Measurements from ENCODE around the gene OSBPL6.

DNA sequence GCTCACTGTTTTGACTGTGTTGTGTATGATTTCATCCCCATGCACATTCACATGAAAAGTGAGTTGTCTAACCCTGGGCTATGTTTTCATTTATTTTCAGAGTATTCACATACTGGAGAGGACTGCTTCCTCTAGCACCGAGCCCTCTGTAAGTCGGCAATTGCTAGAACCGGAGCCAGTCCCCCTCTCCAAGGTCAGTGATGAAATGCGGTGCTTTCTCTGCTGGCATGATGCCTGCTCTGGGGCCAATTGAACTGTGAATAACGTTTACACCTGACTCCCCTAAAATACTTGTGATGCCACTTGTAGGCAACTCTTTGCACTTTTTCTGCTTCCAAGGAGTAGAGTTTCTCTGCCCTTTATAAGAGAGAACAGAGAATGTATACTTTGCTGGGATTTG lies 129.8 kb downstream of the OSBPL6 start:
- TF ChIP-seq FOXA1 (IDR thresholded peaks at IDR 0.05) (no peak), GABPA (IDR thresholded peaks at IDR 0.05 in 1 of 2, conservative IDR thresholded peaks at IDR 0.05 in 1 of 2) (no peak), YY1 (IDR thresholded peaks at IDR 0.05) (no peak), RAD21 (IDR thresholded peaks at IDR 0.05) (no peak), SP1 (IDR thresholded peaks at IDR 0.05) (no peak), JUND (IDR thresholded peaks at IDR 0.05) (no peak), HNF4A (conservative IDR thresholded peaks at IDR 0.05) (no peak), TAF1 (conservative IDR thresholded peaks at IDR 0.05) (no peak), EGR1 (IDR thresholded peaks at IDR 0.05; ENCODE audit: low read depth in 2 of 2) (no peak)
- TF ChIP-seq, protein P1, sequence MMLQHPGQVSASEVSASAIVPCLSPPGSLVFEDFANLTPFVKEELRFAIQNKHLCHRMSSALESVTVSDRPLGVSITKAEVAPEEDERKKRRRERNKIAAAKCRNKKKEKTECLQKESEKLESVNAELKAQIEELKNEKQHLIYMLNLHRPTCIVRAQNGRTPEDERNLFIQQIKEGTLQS (IDR thresholded peaks at IDR 0.05) = no peak
- TF ChIP-seq, protein P2, sequence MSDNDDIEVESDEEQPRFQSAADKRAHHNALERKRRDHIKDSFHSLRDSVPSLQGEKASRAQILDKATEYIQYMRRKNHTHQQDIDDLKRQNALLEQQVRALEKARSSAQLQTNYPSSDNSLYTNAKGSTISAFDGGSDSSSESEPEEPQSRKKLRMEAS (IDR thresholded peaks at IDR 0.05) = no peak
- TF ChIP-seq, protein P3, sequence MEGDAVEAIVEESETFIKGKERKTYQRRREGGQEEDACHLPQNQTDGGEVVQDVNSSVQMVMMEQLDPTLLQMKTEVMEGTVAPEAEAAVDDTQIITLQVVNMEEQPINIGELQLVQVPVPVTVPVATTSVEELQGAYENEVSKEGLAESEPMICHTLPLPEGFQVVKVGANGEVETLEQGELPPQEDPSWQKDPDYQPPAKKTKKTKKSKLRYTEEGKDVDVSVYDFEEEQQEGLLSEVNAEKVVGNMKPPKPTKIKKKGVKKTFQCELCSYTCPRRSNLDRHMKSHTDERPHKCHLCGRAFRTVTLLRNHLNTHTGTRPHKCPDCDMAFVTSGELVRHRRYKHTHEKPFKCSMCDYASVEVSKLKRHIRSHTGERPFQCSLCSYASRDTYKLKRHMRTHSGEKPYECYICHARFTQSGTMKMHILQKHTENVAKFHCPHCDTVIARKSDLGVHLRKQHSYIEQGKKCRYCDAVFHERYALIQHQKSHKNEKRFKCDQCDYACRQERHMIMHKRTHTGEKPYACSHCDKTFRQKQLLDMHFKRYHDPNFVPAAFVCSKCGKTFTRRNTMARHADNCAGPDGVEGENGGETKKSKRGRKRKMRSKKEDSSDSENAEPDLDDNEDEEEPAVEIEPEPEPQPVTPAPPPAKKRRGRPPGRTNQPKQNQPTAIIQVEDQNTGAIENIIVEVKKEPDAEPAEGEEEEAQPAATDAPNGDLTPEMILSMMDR (IDR thresholded peaks at IDR 0.05; ENCODE audit: low read depth, low read length, missing input control) = no peak
- TF ChIP-seq, protein P4, sequence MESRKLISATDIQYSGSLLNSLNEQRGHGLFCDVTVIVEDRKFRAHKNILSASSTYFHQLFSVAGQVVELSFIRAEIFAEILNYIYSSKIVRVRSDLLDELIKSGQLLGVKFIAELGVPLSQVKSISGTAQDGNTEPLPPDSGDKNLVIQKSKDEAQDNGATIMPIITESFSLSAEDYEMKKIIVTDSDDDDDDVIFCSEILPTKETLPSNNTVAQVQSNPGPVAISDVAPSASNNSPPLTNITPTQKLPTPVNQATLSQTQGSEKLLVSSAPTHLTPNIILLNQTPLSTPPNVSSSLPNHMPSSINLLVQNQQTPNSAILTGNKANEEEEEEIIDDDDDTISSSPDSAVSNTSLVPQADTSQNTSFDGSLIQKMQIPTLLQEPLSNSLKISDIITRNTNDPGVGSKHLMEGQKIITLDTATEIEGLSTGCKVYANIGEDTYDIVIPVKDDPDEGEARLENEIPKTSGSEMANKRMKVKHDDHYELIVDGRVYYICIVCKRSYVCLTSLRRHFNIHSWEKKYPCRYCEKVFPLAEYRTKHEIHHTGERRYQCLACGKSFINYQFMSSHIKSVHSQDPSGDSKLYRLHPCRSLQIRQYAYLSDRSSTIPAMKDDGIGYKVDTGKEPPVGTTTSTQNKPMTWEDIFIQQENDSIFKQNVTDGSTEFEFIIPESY (IDR thresholded peaks at IDR 0.05) = no peak
- TF ChIP-seq, protein P5, sequence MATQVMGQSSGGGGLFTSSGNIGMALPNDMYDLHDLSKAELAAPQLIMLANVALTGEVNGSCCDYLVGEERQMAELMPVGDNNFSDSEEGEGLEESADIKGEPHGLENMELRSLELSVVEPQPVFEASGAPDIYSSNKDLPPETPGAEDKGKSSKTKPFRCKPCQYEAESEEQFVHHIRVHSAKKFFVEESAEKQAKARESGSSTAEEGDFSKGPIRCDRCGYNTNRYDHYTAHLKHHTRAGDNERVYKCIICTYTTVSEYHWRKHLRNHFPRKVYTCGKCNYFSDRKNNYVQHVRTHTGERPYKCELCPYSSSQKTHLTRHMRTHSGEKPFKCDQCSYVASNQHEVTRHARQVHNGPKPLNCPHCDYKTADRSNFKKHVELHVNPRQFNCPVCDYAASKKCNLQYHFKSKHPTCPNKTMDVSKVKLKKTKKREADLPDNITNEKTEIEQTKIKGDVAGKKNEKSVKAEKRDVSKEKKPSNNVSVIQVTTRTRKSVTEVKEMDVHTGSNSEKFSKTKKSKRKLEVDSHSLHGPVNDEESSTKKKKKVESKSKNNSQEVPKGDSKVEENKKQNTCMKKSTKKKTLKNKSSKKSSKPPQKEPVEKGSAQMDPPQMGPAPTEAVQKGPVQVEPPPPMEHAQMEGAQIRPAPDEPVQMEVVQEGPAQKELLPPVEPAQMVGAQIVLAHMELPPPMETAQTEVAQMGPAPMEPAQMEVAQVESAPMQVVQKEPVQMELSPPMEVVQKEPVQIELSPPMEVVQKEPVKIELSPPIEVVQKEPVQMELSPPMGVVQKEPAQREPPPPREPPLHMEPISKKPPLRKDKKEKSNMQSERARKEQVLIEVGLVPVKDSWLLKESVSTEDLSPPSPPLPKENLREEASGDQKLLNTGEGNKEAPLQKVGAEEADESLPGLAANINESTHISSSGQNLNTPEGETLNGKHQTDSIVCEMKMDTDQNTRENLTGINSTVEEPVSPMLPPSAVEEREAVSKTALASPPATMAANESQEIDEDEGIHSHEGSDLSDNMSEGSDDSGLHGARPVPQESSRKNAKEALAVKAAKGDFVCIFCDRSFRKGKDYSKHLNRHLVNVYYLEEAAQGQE (IDR thresholded peaks at IDR 0.05) = no peak

Data from liver (tissue), 3 donors.